ENCODE results near the gene STXBP6. TPM values are rescaled to one million over a fixed set of nuclear protein-coding genes. Genes with fewer than 3 reads are reported as not detected.

Gene STXBP6
- total and polyA plus RNA-seq, 2 of the 13 experiments (the other 11 are each of a cell fraction or from before 2014, with no cell fraction given): 35.3 to 42.8 TPM

- TF ChIP-seq SRSF4 (IDR thresholded peaks at IDR 0.05; ENCODE audit: low read depth, low read length, poor library complexity, severe bottlenecking): no peak
- TF ChIP-seq CENPX (CRISPR knock-in tag; IDR thresholded peaks at IDR 0.05): no peak
- TF ChIP-seq SOX5 (CRISPR knock-in tag; IDR thresholded peaks at IDR 0.05; ENCODE audit: borderline replicate concordance): peak; percentile 88
- no peak for TF ChIP-seq PREB (CRISPR knock-in tag; IDR thresholded peaks at IDR 0.05)
- peak; percentile 46; the same call in 1 of the 2 replicates for TF ChIP-seq FOXJ3 (CRISPR knock-in tag; IDR thresholded peaks at IDR 0.05; ENCODE audit: borderline replicate concordance)
- TF ChIP-seq POLR2AphosphoS2 (IDR thresholded peaks at IDR 0.05; ENCODE audit: low read depth, low read length): no peak
- TF ChIP-seq PRDM10 (CRISPR knock-in tag; IDR thresholded peaks at IDR 0.05; ENCODE audit: low read depth): peak; percentile 83; the same call in 1 of the 2 replicates
- no peak for TF ChIP-seq ZMAT3 (CRISPR knock-in tag; conservative IDR thresholded peaks at IDR 0.05)
- TF ChIP-seq SMARCC2 (IDR thresholded peaks at IDR 0.05): no peak
- TF ChIP-seq ZIK1 (CRISPR knock-in tag; IDR thresholded peaks at IDR 0.05; ENCODE audit: borderline replicate concordance, low read depth): 0 out of 2 replicates have a peak, but pooled peaks have one; percentile 63
- no peak for TF ChIP-seq ZNF343 (CRISPR knock-in tag; IDR thresholded peaks at IDR 0.05)
- TF ChIP-seq ZNF30 (CRISPR knock-in tag; IDR thresholded peaks at IDR 0.05): no peak
- TF ChIP-seq ZNF3 (CRISPR knock-in tag; IDR thresholded peaks at IDR 0.05): peak; percentile 74
- no peak for TF ChIP-seq TRIM24 (CRISPR knock-in tag; IDR thresholded peaks at IDR 0.05)
- TF ChIP-seq TOPORS (CRISPR knock-in tag; IDR thresholded peaks at IDR 0.05): no peak
- 0 out of 2 replicates have a peak, but pooled peaks have one; percentile 20 for TF ChIP-seq MAFF (IDR thresholded peaks at IDR 0.05; ENCODE audit: low read depth, low read length)
- TF ChIP-seq EED (CRISPR knock-in tag; IDR thresholded peaks at IDR 0.05): no peak; the same call in 1 of the 2 replicates
- TF ChIP-seq MED8 (CRISPR knock-in tag; IDR thresholded peaks at IDR 0.05; ENCODE audit: insufficient replicate concordance): peak; percentile 71
- peak; percentile 62 for TF ChIP-seq ZBTB33 (CRISPR knock-in tag; IDR thresholded peaks at IDR 0.05)
- peak; percentile 78 for TF ChIP-seq RCOR2 (CRISPR knock-in tag; IDR thresholded peaks at IDR 0.05)
- TF ChIP-seq CC2D1A (CRISPR knock-in tag; IDR thresholded peaks at IDR 0.05): 0 out of 2 replicates have a peak, but pooled peaks have one; percentile 75
- TF ChIP-seq ZNF83 (CRISPR knock-in tag; IDR thresholded peaks at IDR 0.05; ENCODE audit: borderline replicate concordance): no peak
- TF ChIP-seq AKAP8 (CRISPR knock-in tag; IDR thresholded peaks at IDR 0.05): peak; percentile 67
- peak; percentile 68 for TF ChIP-seq GATAD1 (CRISPR knock-in tag; IDR thresholded peaks at IDR 0.05)
Measured at GRCh38 chr14:24816011-24816928, 233.7 kb downstream of the STXBP6 start (continued).

Measured in HepG2 (cell line).